ENCODE results near the gene PCCA. TPM values are rescaled to one million over a fixed set of nuclear protein-coding genes. Genes with fewer than 3 reads are reported as not detected.
"Not testable (repeated sequence)": the region's sequence is repeated elsewhere in the genome, so short reads cannot be mapped to it uniquely, and the experiment has no call there.

PCCA gene
- polyA plus RNA-seq, 3 donors: 15.4 to 52.1 (median 26.1) TPM

GRCh38 chr13:100517728-100518127 lies 428.8 kb downstream of the PCCA start:
- no peak overlapping the region for H3K27ac ChIP-seq (ENCODE audit: low read depth, low read length)
- 55 to 76% (median 60%) methylated on average over 13 of the region's 13 CpGs for WGBS, 3 donors

DNA sequence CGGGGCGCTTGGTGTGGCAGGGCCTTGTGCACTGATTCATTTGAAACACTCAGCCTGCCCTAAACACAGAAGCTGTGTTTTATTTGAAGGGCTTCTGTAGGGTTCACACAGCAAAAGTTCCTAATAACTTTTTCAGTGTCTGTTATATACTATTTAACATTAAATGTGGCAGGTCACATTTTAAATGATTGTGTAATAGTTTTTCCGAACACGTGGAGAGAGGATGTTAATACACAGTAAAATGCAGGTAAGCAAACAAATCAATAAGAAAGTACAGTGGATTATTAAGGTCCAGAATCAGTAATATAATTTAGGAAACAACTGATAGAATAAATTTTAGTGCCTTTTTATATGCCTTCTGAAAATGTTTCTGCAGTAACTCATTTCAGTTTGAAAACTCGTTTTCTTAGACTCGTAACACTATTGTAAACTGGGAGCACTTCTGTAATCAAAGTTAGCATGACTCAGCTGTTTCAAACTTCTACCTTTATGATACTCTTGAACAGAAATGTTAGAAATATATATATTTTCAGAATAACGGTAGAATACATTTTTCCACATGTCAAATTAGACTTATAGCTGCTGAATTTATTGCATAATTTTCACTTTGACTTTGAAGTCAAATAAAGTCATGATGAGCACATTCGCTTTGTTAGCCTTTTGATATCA lies 429.6 kb downstream of the PCCA start:
- 60 to 92% (median 89%) methylated on average over 8 of the region's 8 CpGs for WGBS, 3 donors
- no peak overlapping the region for H3K27ac ChIP-seq (ENCODE audit: low read depth, low read length)

GRCh38 chr13:100519626-100520025 lies 430.7 kb downstream of the PCCA start:
- WGBS, 3 donors: 95 to 98% (median 95%) methylated on average over 9 of the region's 9 CpGs

GRCh38 chr13:100520936-100521850 lies 432.3 kb downstream of the PCCA start:
- no peak overlapping the region for H3K27ac ChIP-seq (ENCODE audit: low read depth, low read length)
- WGBS, 3 donors: 74 to 89% (median 79%) methylated on average over 27 of the region's 27 CpGs

More at GRCh38 chr13:100519626-100520025, 430.7 kb downstream of the PCCA start:
- no peak overlapping the region for H3K27ac ChIP-seq (ENCODE audit: low read depth, low read length)

GRCh38 chr13:100521851-100522617 lies 433.1 kb downstream of the PCCA start:
- 70 to 91% (median 76%) methylated on average over 19 of the region's 19 CpGs for WGBS, 3 donors
- no peak overlapping the region for H3K27ac ChIP-seq (ENCODE audit: low read depth, low read length)

DNA sequence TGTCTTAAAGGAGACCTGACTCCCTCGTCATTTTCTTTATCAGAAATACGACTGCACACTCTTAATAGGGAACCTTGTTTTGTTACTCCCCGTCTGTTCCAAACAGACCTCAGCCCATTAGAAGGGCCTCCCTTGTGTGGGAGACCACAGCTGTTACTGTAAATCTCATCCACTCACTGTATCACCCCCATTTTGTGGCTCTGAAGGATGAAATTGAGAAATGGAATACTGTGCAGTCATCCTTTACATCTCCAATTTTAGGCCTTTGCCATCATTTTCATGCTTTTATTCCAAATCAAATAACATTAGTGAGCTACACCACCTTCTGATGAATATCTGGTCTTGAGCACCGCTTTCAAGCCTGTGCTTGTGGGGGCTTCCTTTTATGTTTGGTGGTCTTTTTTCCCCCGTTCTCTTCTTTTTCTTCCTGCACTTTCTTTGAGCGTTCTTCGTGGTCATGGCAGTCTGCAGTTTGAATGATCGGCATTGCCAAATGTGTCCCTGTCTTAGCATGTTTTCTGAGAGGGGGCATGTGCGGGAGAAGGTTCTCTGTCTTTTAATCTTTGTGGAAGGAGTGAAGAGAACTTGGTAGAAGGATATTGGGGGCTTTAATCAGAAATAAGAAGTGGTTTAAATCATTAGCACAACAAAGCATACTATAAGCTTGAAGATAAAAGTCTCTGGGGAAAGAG lies 433.9 kb downstream of the PCCA start:
- WGBS, 3 donors: 94 to 95% (median 95%) methylated on average over 9 of the region's 9 CpGs
- H3K27ac ChIP-seq (ENCODE audit: low read depth, low read length): no peak overlapping the region

DNA sequence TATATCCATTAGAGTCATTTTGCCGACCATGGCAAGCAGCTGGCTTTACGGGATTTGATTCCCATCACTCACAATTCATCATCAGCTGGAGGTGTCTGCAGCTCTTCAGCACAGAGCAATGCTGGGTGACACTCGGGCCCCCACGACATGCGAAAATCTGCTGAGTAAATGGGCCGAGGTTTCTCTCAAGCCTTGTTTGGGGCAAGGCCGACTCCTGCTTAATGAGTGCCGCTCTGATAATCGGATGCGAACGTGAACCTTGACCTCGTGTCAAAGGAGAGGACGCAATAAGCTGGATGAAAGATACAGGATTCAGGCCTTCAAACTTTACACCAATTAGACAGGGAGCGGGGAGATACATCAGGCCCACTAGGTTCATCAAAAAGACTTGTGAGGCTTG lies 434.5 kb downstream of the PCCA start:
- 84 to 95% (median 93%) methylated on average over 14 of the region's 14 CpGs for WGBS, 3 donors
- no peak overlapping the region for H3K27ac ChIP-seq (ENCODE audit: low read depth, low read length)

DNA sequence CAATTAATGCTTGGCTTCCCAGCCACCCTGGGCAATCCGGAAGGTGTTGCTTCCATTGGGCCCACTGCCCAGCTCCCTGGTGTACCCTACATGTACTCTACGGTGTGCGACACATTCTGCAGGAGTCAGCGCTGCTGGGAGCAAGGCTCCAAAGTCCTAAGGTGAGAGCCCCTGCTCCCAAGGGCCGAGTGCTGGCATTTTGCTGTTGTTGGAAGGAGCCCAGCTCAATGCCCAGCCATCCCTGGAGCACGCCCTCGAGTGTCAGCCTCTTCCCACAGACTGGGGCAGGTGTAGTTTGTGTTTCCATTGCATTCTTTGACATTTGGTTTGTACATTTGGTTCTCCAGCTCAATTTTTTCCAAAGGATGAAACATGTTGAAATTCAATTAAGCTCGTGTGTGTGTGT lies 435.1 kb downstream of the PCCA start:
- no peak overlapping the region for H3K27ac ChIP-seq (ENCODE audit: low read depth, low read length)
- WGBS, 3 donors: 88 to 95% (median 92%) methylated on average over 8 of the region's 8 CpGs

DNA sequence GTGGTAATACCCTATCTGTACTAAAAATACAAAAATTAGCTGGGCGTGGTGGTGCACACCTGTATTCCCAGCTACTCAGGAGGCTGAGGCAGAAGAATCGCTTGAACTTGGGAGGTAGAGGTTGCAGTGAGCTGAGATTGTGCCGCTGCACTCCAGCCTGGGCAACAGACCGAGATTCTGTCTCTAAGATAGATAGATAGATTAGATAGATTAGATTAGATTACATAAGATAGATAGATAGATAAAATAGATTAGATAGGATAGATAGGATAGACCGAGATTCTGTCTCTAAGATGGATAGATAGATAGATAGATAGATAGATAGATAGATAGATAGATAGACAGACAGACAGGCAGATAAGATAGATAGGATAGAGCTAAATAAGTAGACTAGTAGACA lies 435.8 kb downstream of the PCCA start:
- not testable (repeated sequence) for H3K27ac ChIP-seq (ENCODE audit: low read depth, low read length)
- WGBS, 3 donors: 87 to 99% (median 98%) methylated on average over 5 of the region's 5 CpGs

- 80 to 89% (median 86%) methylated on average over 16 to 17 of the region's 17 CpGs for WGBS, 3 donors
- no peak overlapping the region for H3K27ac ChIP-seq (ENCODE audit: low read depth, low read length)
These were observed 436.8 kb downstream of the PCCA start for GRCh38 chr13:100525453-100526317.

DNA sequence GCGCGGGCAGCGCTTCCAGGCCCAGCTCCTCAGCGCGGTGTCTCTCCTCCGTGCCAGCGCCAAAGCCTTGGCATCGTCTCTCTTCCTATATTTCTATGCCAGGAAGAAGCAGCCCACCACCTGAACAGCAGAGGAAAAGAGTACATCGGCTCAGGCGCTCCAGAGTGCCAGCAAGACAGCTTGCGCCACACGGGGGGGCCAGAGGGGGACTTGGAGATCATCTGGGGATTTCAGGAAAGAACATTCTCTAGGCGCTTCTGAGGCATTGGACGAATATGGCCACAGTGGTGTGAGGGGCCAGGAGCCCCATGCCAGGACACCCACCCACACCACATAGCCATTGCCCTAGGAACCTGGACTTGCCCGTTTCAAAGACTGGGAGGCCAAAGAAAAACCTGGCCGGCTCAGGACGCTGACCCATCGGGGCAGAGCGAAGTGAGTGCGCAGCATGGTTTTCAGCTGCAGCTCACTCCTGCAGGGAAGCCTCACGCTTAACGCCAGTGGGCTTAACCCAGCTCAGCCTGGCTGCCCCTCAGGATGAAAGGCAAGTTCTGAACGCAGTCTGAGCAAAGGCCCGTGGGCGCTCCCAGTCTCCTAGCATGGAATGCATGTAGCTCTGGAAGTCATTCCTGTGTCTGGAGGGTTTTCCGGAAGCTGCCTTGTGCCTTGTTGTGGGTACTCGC lies 437.6 kb downstream of the PCCA start:
- no peak overlapping the region for H3K27ac ChIP-seq (ENCODE audit: low read depth, low read length)
- WGBS, 3 donors: 90 to 93% (median 92%) methylated on average over 27 of the region's 27 CpGs

- no peak overlapping the region for H3K27ac ChIP-seq (ENCODE audit: low read depth, low read length)
- 92 to 95% (median 93%) methylated on average over 9 of the region's 9 CpGs for WGBS, 3 donors
These were observed 438.8 kb downstream of the PCCA start for GRCh38 chr13:100527644-100528043.

DNA sequence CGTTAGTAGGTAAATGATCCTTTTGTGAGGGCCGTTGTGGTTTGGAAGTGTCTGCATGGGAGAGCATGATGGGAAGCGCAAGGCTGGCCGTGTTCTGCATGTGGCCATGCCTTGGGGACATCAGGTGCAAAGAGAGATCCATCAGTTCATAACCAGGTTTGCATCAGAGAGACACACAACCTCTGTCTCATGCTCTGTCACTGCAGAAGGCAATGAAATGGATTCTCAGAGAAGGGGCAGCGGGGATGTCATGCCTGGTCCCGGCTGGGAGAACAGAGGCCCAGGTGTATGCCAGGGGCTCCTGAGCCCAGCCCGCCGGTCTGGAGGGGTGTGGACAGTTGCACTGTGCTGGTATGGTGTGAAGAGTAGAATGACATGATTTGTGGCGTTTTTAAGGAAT lies 439.5 kb downstream of the PCCA start:
- H3K27ac ChIP-seq (ENCODE audit: low read depth, low read length): no peak overlapping the region
- 96 to 97% (median 97%) methylated on average over 9 of the region's 9 CpGs for WGBS, 3 donors

DNA sequence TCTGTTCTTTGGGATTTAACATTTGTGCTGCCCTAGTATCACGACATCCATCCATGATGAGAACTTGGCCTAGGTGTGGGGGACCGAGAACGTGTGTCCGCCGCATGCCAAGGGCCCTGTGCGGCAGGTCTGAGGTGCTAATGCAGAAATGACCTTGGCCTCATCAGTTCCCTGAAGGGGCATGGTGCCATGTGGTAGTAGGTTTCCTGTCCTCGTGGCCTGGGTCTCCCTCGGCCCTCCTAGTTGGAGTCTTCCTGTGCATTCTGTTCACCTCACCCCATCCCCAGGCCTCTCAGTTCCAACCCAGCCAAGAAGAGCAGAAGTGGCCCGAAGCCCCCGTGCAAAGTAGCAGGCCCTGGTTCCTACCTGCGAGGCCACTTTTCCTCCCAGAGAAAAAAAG lies 439.9 kb downstream of the PCCA start:
- WGBS, 3 donors: 88 to 94% (median 94%) methylated on average over 11 of the region's 11 CpGs
- H3K27ac ChIP-seq (ENCODE audit: low read depth, low read length): no peak overlapping the region

DNA sequence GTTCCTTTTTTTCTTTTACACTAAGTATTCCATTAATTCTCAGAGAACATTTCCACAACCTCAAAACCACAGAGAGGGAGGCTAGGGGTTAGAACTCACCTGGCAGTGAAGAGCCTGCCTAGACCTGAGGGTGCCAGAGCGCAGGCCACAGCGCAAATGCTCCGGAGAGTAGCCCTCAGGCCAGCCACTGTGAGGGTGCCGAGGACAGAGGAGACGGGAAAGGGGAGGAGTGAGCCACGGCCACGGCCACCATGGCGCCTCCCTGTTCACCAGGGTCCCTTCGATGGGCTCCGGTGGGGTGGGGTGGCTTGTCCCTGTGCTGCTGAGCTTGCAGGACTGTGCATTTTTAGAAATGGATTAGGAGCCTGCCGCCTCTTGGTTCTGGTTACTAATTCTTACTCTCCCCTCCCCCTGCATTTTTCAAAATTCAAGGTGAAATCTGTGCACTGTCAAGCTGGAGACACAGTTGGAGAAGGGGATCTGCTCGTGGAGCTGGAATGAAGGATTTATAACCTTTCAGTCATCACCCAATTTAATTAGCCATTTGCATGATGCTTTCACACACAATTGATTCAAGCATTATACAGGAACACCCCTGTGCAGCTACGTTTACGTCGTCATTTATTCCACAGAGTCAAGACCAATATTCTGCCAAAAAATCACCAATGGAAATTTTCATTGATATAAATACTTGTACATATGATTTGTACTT lies 440.9 kb downstream of the PCCA start:
- H3K27ac ChIP-seq (ENCODE audit: low read depth, low read length): no peak overlapping the region
- 92 to 95% (median 94%) methylated on average over 15 of the region's 15 CpGs for WGBS, 3 donors

DNA sequence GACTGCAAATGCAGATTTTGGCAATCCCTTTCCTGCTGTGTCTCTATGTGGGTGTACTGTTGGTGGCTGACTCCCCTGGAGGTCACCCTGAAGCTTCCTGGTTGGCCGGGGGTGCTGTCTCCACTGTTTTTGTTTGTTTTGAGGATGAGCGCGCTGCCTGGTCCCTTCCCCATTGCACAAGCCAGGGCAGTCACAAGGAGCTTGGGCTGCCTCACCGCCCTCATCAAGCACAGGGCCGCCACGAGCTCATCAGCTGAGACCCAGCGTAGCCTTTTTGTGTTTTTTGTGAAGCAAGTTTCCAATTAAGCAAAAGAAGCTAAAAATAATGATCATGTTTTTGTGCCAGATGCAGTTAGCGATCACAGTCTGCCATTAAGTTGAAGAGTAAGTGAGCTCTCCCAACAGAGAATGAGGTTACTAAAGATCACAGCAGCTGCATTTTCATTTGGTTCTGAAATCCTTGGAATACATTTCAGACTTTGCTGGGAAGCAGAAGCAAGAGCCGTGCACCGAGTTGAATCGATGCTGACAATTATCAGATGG lies 441.8 kb downstream of the PCCA start:
- 66 to 75% (median 74%) methylated on average over 11 of the region's 11 CpGs for WGBS, 3 donors

More for the DNA sequence above, 441.8 kb downstream of the PCCA start:
- no peak overlapping the region for H3K27ac ChIP-seq (ENCODE audit: low read depth, low read length)

Data from adipose tissue (tissue), 3 donors.